ENCODE data around the gene SNCAIP. TPM values are rescaled to one million over a fixed set of nuclear protein-coding genes. Genes with fewer than 3 reads are reported as not detected.

The SNCAIP gene
- total and polyA plus RNA-seq, 2 of the 4 experiments (the other 2 are of a cell fraction), result 15.3 to 19.0 TPM

DNA sequence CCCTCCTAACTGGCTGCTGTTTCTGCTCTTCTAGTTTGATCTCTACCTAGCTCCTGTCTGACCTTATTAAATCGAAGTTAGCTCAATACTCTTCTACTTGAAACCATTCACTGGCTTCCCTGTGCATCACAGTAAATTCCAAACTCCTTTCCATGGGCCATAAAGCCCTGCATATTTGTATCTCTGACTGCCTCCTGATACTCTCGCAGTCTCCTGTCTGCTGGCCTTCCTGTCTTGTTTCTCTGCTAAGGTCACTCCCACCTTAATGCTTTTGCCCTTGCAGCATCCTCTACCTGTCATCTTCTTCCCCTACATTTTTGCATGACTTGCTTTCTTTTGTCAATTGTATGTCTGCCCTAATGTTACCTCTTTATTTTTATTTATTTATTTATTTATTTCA, 44.8 kb downstream of the SNCAIP start:
- Histone ChIP-seq H2AK5ac (ENCODE audit: low read depth, low read length) (no peak overlapping the region), H4K20me1 (ENCODE audit: insufficient read depth, low read length) (no peaks in the 10 kb centered on the region), H3K9me3 (ENCODE audit: control insufficient read depth, insufficient read depth, low read length) (no peaks in the 10 kb centered on the region), H4K91ac (ENCODE audit: insufficient read depth, low read depth, low read length) (no peak overlapping the region; the same call in 1 of the 2 replicates), H2BK120ac (ENCODE audit: low read depth, low read length) (no peak overlapping the region), H3K14ac (replicated peaks; ENCODE audit: low read depth, low read length) (no peak overlapping the region), H3K79me1 (ENCODE audit: low read depth in 1 of 2, low read length in 2 of 2) (peaks cover 10 to 19% of the 10 kb centered on the region in 2 experiments; a peak in 3 of 4 replicates), H4K5ac (ENCODE audit: low read depth, low read length) (no peak overlapping the region), H2BK20ac (ENCODE audit: low read depth, low read length) (no peak overlapping the region), H3K18ac (ENCODE audit: low read depth, low read length) (no peak overlapping the region), H3K23ac (ENCODE audit: low read depth, low read length) (no peak overlapping the region), H3K36me3 (ENCODE audit: control insufficient read depth, insufficient read depth, low read length) (no peaks in the 10 kb centered on the region; the same call in 1 of the 2 replicates), H3K4ac (ENCODE audit: low read depth, low read length) (no peak overlapping the region), H3K4me1 (ENCODE audit: control insufficient read depth, insufficient read depth, low read length) (peaks cover 2% of the 10 kb centered on the region; the same call in 1 of the 2 replicates), H4K8ac (ENCODE audit: low read depth in 2 of 2, low read length in 2 of 2) (no peak overlapping the region), H3K27ac (ENCODE audit: insufficient read depth, low read length) (no peak overlapping the region), H3K56ac (ENCODE audit: extremely low read depth, insufficient read depth, low read length) (no peak overlapping the region), H3K4me2 (ENCODE audit: low read depth, low read length) (no peak overlapping the region), H3K4me3 (ENCODE audit: insufficient read depth, low read depth, low read length) (no peak overlapping the region), H3K9ac (ENCODE audit: low read depth, low read length) (no peak overlapping the region), H2AFZ (replicated peaks; ENCODE audit: low read length, poor library complexity) (no peak overlapping the region), H2BK5ac (ENCODE audit: low read depth, low read length, poor library complexity, severe bottlenecking) (no peak overlapping the region), H2BK15ac (ENCODE audit: low read depth, low read length) (no peak overlapping the region), H3K27me3 (ENCODE audit: control insufficient read depth, insufficient read depth, low read length) (no peaks in the 10 kb centered on the region), H3K9me1 (ENCODE audit: insufficient read depth, low read length) (no peaks in the 10 kb centered on the region), H2AK9ac (replicated peaks; ENCODE audit: low read depth, low read length, poor library complexity) (no peak overlapping the region)
- dilution Hi-C loops (cut with HindIII; ENCODE audit: low sequenced_read_pairs, unreplicated experiment), result no loop called here
- ChIA-PET POLR2A (ENCODE audit: unreplicated experiment) (no interaction called here), CTCF (interaction anchor here (1.1 kb wide), 1 partner anchor 17 kb away, joined by 4 read pairs; no protein-coding TSS in a partner anchor)
- ATAC-seq (ENCODE audit: low read depth) (no peak), DNase-seq (no peak)
- in situ Hi-C loops (cut with MboI; ENCODE audit: low sequenced_read_pairs), result no loop called here
- no TSS peak for BruUV-seq (replicated peaks)
- 79% methylated on average over 2 of the region's 2 CpGs; no CpG with 5 or more reads in 1 of the 2 experiments for WGBS, 2 experiments (ENCODE audit: extremely low coverage in 2 of 2, insufficient read length in 1 of 2)
- TF ChIP-seq, protein P1, sequence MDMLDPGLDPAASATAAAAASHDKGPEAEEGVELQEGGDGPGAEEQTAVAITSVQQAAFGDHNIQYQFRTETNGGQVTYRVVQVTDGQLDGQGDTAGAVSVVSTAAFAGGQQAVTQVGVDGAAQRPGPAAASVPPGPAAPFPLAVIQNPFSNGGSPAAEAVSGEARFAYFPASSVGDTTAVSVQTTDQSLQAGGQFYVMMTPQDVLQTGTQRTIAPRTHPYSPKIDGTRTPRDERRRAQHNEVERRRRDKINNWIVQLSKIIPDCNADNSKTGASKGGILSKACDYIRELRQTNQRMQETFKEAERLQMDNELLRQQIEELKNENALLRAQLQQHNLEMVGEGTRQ (IDR thresholded peaks at IDR 0.05; ENCODE audit: low read depth, low read length), result no peak
- TF ChIP-seq POLR2A (IDR thresholded peaks at IDR 0.05; ENCODE audit: low read depth, low read length), result no peak
- TF ChIP-seq MXI1 (IDR thresholded peaks at IDR 0.05; ENCODE audit: borderline replicate concordance, low read depth, low read length), result no peak
- TF ChIP-seq, protein P2, sequence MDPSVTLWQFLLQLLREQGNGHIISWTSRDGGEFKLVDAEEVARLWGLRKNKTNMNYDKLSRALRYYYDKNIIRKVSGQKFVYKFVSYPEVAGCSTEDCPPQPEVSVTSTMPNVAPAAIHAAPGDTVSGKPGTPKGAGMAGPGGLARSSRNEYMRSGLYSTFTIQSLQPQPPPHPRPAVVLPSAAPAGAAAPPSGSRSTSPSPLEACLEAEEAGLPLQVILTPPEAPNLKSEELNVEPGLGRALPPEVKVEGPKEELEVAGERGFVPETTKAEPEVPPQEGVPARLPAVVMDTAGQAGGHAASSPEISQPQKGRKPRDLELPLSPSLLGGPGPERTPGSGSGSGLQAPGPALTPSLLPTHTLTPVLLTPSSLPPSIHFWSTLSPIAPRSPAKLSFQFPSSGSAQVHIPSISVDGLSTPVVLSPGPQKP (IDR thresholded peaks at IDR 0.05; ENCODE audit: borderline replicate concordance, low read depth, low read length), result no peak
- TF ChIP-seq MAZ (IDR thresholded peaks at IDR 0.05; ENCODE audit: borderline replicate concordance, low read depth, low read length), result no peak
- TF ChIP-seq RAD21 (IDR thresholded peaks at IDR 0.05; ENCODE audit: low read length), result no peak
- TF ChIP-seq BHLHE40 (IDR thresholded peaks at IDR 0.05; ENCODE audit: low read depth, low read length), result no peak
- TF ChIP-seq NFE2L2 (IDR thresholded peaks at IDR 0.05; ENCODE audit: low read depth, low read length), result no peak
- no peak for TF ChIP-seq MAFK (IDR thresholded peaks at IDR 0.05; ENCODE audit: low read depth, low read length)
- TF ChIP-seq, protein P3, sequence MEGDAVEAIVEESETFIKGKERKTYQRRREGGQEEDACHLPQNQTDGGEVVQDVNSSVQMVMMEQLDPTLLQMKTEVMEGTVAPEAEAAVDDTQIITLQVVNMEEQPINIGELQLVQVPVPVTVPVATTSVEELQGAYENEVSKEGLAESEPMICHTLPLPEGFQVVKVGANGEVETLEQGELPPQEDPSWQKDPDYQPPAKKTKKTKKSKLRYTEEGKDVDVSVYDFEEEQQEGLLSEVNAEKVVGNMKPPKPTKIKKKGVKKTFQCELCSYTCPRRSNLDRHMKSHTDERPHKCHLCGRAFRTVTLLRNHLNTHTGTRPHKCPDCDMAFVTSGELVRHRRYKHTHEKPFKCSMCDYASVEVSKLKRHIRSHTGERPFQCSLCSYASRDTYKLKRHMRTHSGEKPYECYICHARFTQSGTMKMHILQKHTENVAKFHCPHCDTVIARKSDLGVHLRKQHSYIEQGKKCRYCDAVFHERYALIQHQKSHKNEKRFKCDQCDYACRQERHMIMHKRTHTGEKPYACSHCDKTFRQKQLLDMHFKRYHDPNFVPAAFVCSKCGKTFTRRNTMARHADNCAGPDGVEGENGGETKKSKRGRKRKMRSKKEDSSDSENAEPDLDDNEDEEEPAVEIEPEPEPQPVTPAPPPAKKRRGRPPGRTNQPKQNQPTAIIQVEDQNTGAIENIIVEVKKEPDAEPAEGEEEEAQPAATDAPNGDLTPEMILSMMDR (conservative IDR thresholded peaks at IDR 0.05; ENCODE audit: low read depth, low read length), result no peak
- TF ChIP-seq FOS (IDR thresholded peaks at IDR 0.05; ENCODE audit: low read depth, low read length), result no peak
- TF ChIP-seq SMC3 (IDR thresholded peaks at IDR 0.05; ENCODE audit: low read depth, low read length), result no peak
- no peak for TF ChIP-seq CHD1 (IDR thresholded peaks at IDR 0.05; ENCODE audit: low read depth, low read length)
- no peak for TF ChIP-seq RCOR1 (IDR thresholded peaks at IDR 0.05; ENCODE audit: insufficient replicate concordance, low read length)
- TF ChIP-seq CEBPB (IDR thresholded peaks at IDR 0.05; ENCODE audit: low read depth, low read length), result no peak
- TF ChIP-seq RFX5 (IDR thresholded peaks at IDR 0.05; ENCODE audit: low read depth, low read length), result no peak
- intact Hi-C loops (cut with micrococcal nuclease), result no loop called here

Data from IMR-90 (cell line).